WERI-Rb-1 (cell line): ENCODE measurements around the gene CLDN14.

Experiments
- DNase-seq: peaks from one replicate; pipeline ENCODE4 v3.0.0-alpha.2; 2020
- H3K27ac ChIP-seq: fragments of 250-450 bp; sonication (Bioruptor Pico); 2 replicates; pipeline ENCODE4 v1.5.1; 2020; ENCODE audit warnings: mild to moderate bottlenecking, moderate library complexity
- H3K27me3 ChIP-seq: fragments of 250-450 bp; sonication (Bioruptor Pico); 2 replicates; pipeline ENCODE4 v1.5.1; 2021; ENCODE audit warnings: mild to moderate bottlenecking, low read depth, moderate library complexity; ENCODE audit not compliant: insufficient read depth, severe bottlenecking
- H3K36me3 ChIP-seq: fragments of 250-450 bp; sonication (Bioruptor Pico); 2 replicates; pipeline ENCODE4 v1.5.1; 2020; ENCODE audit warnings: mild to moderate bottlenecking, moderate library complexity
- H3K4me3 ChIP-seq: 2 replicates; pipeline ENCODE4 v1.5.1; 2011; ENCODE audit warnings: low read depth, mild to moderate bottlenecking, control low read depth, low read length
- H3K9me3 ChIP-seq: fragments of 250-450 bp; sonication (Bioruptor Pico); 2 replicates; pipeline ENCODE4 v1.5.1; 2021; ENCODE audit warnings: mild to moderate bottlenecking, moderate library complexity; ENCODE audit not compliant: severe bottlenecking
- CTCF ChIP-seq: IDR thresholded peaks from 2 replicates; pipeline ENCODE4 v1.5.1; 2011; ENCODE audit warnings: low read depth, mild to moderate bottlenecking, control low read depth, inconsistent platforms, low read length

CLDN14 gene

GRCh38 chr21:36465478-36465877, 14.4 kb downstream of the CLDN14 start:
- no peak for DNase-seq
- no peaks in the 10 kb centered on the region for H3K36me3 ChIP-seq
- H3K27ac ChIP-seq, result no peak overlapping the region
- no peak overlapping the region for H3K4me3 ChIP-seq
- H3K27me3 ChIP-seq, result no peaks in the 10 kb centered on the region
- TF ChIP-seq CTCF, result no peak
- H3K9me3 ChIP-seq, result no peaks in the 10 kb centered on the region

GRCh38 chr21:36464590-36464989, 15.3 kb downstream of the CLDN14 start:
- H3K9me3 ChIP-seq, result no peaks in the 10 kb centered on the region
- no peak for DNase-seq
- no peaks in the 10 kb centered on the region for H3K36me3 ChIP-seq
- H3K4me3 ChIP-seq, result no peak overlapping the region
- no peak overlapping the region for H3K27ac ChIP-seq
- TF ChIP-seq CTCF, result no peak
- no peaks in the 10 kb centered on the region for H3K27me3 ChIP-seq

GRCh38 chr21:36463991-36464390, 15.9 kb downstream of the CLDN14 start:
- Histone ChIP-seq H3K27ac (no peak overlapping the region), H3K9me3 (no peaks in the 10 kb centered on the region), H3K36me3 (no peaks in the 10 kb centered on the region), H3K4me3 (no peak overlapping the region), H3K27me3 (no peaks in the 10 kb centered on the region)
- DNase-seq, result no peak
- TF ChIP-seq CTCF, result no peak

- no peak overlapping the region for H3K4me3 ChIP-seq
- H3K27me3 ChIP-seq, result no peaks in the 10 kb centered on the region
- no peaks in the 10 kb centered on the region for H3K36me3 ChIP-seq
- H3K27ac ChIP-seq, result no peak overlapping the region
- no peak for TF ChIP-seq CTCF
- no peaks in the 10 kb centered on the region for H3K9me3 ChIP-seq
- DNase-seq, result no peak
Observed at GRCh38 chr21:36463204-36463603, 16.7 kb downstream of the CLDN14 start.

GRCh38 chr21:36461918-36462486, 17.9 kb downstream of the CLDN14 start:
- Histone ChIP-seq H3K4me3 (no peak overlapping the region), H3K9me3 (no peaks in the 10 kb centered on the region), H3K36me3 (no peaks in the 10 kb centered on the region), H3K27me3 (no peaks in the 10 kb centered on the region), H3K27ac (no peak overlapping the region)
- no peak for TF ChIP-seq CTCF
- no peak for DNase-seq

GRCh38 chr21:36461277-36461917, 18.5 kb downstream of the CLDN14 start:
- no peaks in the 10 kb centered on the region for H3K27me3 ChIP-seq
- no peak overlapping the region for H3K4me3 ChIP-seq
- H3K36me3 ChIP-seq, result no peaks in the 10 kb centered on the region
- no peak for TF ChIP-seq CTCF
- H3K9me3 ChIP-seq, result no peaks in the 10 kb centered on the region
- no peak overlapping the region for H3K27ac ChIP-seq
- no peak for DNase-seq
